Endothelial cell of umbilical vein (primary cell): ENCODE measurements around the gene ZNF670. TPM values are rescaled to one million over a fixed set of nuclear protein-coding genes. Genes with fewer than 3 reads are reported as not detected.

Experiments
- BruUV-seq: library from RNA; stranded (reverse); fragments of 400-500 nt; replicated peaks from 2 replicates; lab custom pipeline; 2021; lab: Mats Ljungman, UMichigan
- CTCF ChIA-PET: fragments of 300-600, 350-600 bp; sonication (Branson Sonifier 250); formaldehyde crosslinking; loops from one replicate; lab custom pipeline; 2021; ENCODE audit warnings: antibody characterized with exemption, inconsistent platforms; lab: Charles Lee
- POLR2A ChIA-PET: fragments of 300-600, 350-600 bp; sonication (Branson Sonifier 250); formaldehyde crosslinking; loops from one replicate; lab custom pipeline; 2021; ENCODE audit warnings: antibody characterized with exemption, inconsistent platforms; lab: Charles Lee
- DNase-seq: peaks from one replicate; pipeline ENCODE4 v3.0.0-alpha.2; 2011; ENCODE audit warnings: low read depth, low spot score
- FAIRE-seq: peaks from 2 replicates; lab custom pipeline; 2011; peaks lifted over from hg19 to GRCh38; lab: Jason Lieb, UNC
- H2AFZ ChIP-seq: 2 replicates; pipeline ENCODE4 v1.6.0; 2012; ENCODE audit warnings: low read depth, low read length, control low read depth, inconsistent platforms
- H3K27ac ChIP-seq: 2 replicates; pipeline ENCODE4 v1.5.1; 2011; ENCODE audit warnings: low read depth, mild to moderate bottlenecking, control low read depth, low read length, moderate library complexity; ENCODE audit not compliant: insufficient read depth
- H3K27me3 ChIP-seq, 2 experiments: 2 replicates each; pipeline versions ENCODE4 v1.6.0 to v1.6.1; 2011; ENCODE audit warnings: low read length in 2 of 2, mixed read lengths in 1 of 2; ENCODE audit not compliant: control insufficient read depth in 2 of 2, insufficient read depth in 2 of 2
- H3K36me3 ChIP-seq, 2 experiments: 2 replicates in 1 of 2; 3 replicates in 1 of 2; pipeline ENCODE4 v1.5.1; 2011; ENCODE audit warnings: low read length in 2 of 2, mild to moderate bottlenecking in 1 of 2, moderate library complexity in 1 of 2; ENCODE audit not compliant: control insufficient read depth in 2 of 2, insufficient read depth in 2 of 2; ENCODE audit errors: extremely low read depth in 1 of 2
- H3K4me1 ChIP-seq: 3 replicates; pipeline ENCODE4 v1.5.1; 2011; ENCODE audit warnings: mild to moderate bottlenecking, low read length; ENCODE audit not compliant: control insufficient read depth, insufficient read depth; ENCODE audit errors: extremely low read depth
- H3K4me2 ChIP-seq: 2 replicates; pipeline ENCODE4 v1.6.1; 2011; ENCODE audit warnings: low read length, control low read depth, mixed read lengths; ENCODE audit not compliant: insufficient read depth
- H3K4me3 ChIP-seq, 3 experiments: fragments of 200-600 bp in 1 of 3; sonication (generic), shearing (Covaris generic) in 1 of 3; replicated peaks in 1 of 3; 2 replicates each; pipeline ENCODE4 v1.5.1; 2011 to 2016; ENCODE audit warnings: control low read depth in 3 of 3, low read length in 3 of 3, mild to moderate bottlenecking in 2 of 3, inconsistent platforms in 1 of 3, low read depth in 1 of 3, moderate library complexity in 1 of 3; ENCODE audit not compliant: insufficient read depth in 1 of 3
- H3K79me2 ChIP-seq: 2 replicates; pipeline ENCODE4 v1.6.0; 2012; ENCODE audit warnings: low read length, inconsistent platforms; ENCODE audit not compliant: control insufficient read depth, insufficient read depth
- H3K9ac ChIP-seq: replicated peaks from 2 replicates; pipeline ENCODE3; 2011; ENCODE audit warnings: low read length, control low read depth; ENCODE audit not compliant: insufficient read depth; ENCODE audit errors: extremely low read depth
- H3K9me1 ChIP-seq: replicated peaks from 3 replicates; pipeline ENCODE4 v1.6.0; 2011; ENCODE audit warnings: mild to moderate bottlenecking, low read length; ENCODE audit not compliant: control insufficient read depth, insufficient read depth; ENCODE audit errors: extremely low read depth
- H3K9me3 ChIP-seq: replicated peaks from 2 replicates; pipeline ENCODE4 v1.5.1; 2012; ENCODE audit warnings: low read length, inconsistent platforms; ENCODE audit not compliant: control insufficient read depth, insufficient read depth
- H4K20me1 ChIP-seq: replicated peaks from 2 replicates; pipeline ENCODE3; 2011; ENCODE audit warnings: mild to moderate bottlenecking, low read length; ENCODE audit not compliant: control insufficient read depth, insufficient read depth; ENCODE audit errors: extremely low read depth
- EZH2 ChIP-seq: IDR thresholded peaks from 2 replicates; pipeline ENCODE4 v1.6.1; 2012; ENCODE audit warnings: borderline replicate concordance, low read depth, mild to moderate bottlenecking, moderate library complexity, low read length, inconsistent platforms; ENCODE audit not compliant: severe bottlenecking
- FOS ChIP-seq: IDR thresholded peaks from 2 replicates; pipeline ENCODE4 v1.6.1; 2011; ENCODE audit warnings: mild to moderate bottlenecking, low read length, moderate library complexity, borderline replicate concordance; ENCODE audit not compliant: insufficient read depth
- GATA2 ChIP-seq: IDR thresholded peaks from 2 replicates; pipeline ENCODE4 v1.7.0; 2011; ENCODE audit warnings: low read depth, mild to moderate bottlenecking, moderate library complexity, mixed read lengths, low read length; ENCODE audit not compliant: insufficient read length, insufficient read depth
- JUN ChIP-seq: IDR thresholded peaks from 2 replicates; pipeline ENCODE4 v1.6.1; 2011; ENCODE audit warnings: borderline replicate concordance, low read depth; ENCODE audit not compliant: insufficient read length, insufficient read depth
- POLR2A ChIP-seq: IDR thresholded peaks from 2 replicates; pipeline ENCODE4 v1.6.1; 2012; ENCODE audit warnings: low read depth, mild to moderate bottlenecking, control low read depth, low read length
- POLR2AphosphoS5 ChIP-seq: IDR thresholded peaks from 2 replicates; pipeline ENCODE4 v1.6.1; 2012; ENCODE audit warnings: low read depth, mild to moderate bottlenecking, control low read depth, low read length, moderate library complexity; ENCODE audit not compliant: insufficient read depth
- dilution Hi-C: fragments of 300-500 bp; cut with MboI; formaldehyde crosslinking; loops from one replicate; pipeline ENCODE4 v1.15.0; 2019; ENCODE audit warnings: low sequenced_read_pairs; ENCODE audit not compliant: extremely low pct_ligation_motif_present
- intact Hi-C: fragments of 100-400 bp; cut with micrococcal nuclease; formaldehyde crosslinking; loops from one replicate; pipeline ENCODE4 v1.10.0; 2022
- polyA plus RNA-seq, 4 experiments: library from polyadenylated mRNA; depleted of rRNA in 3 of 4; stranded (reverse) in 3 of 4; unstranded in 1 of 4; fragments of >200 nt; gene quantifications; 2 replicates each; pipeline versions ENCODE4 v1.2.1 to v1.2.3, GENCODE V29; 2011 to 2012; ENCODE audit warnings: missing spikeins in 1 of 4
- total RNA-seq: library from RNA; stranded (reverse); gene quantifications from 2 replicates; pipeline ENCODE4 v1.2.3, GENCODE V29; 2021
- TF ChIP-seq, protein P1 (sequence below), 2 donors: IDR thresholded peaks; 1 replicate in 1 of 2; 2 replicates in 1 of 2; pipeline ENCODE4 v1.5.1; 2011; ENCODE audit warnings: low read length in 2 of 2, mild to moderate bottlenecking in 2 of 2, moderate library complexity in 2 of 2, control low read depth in 1 of 2, inconsistent platforms in 1 of 2, low read depth in 1 of 2; ENCODE audit not compliant: insufficient read depth in 1 of 2; ENCODE audit errors: extremely low read depth in 1 of 2
- TF ChIP-seq, protein P2 (sequence below): IDR thresholded peaks from 2 replicates; pipeline ENCODE4 v1.6.1; 2011; ENCODE audit not compliant: insufficient read depth, insufficient read length

The ZNF670 gene
- total and polyA plus RNA-seq, 2 donors (not counting 3 experiments of a cell fraction or from before 2014, with no cell fraction given), result 1.3 to 5.2 TPM

DNA sequence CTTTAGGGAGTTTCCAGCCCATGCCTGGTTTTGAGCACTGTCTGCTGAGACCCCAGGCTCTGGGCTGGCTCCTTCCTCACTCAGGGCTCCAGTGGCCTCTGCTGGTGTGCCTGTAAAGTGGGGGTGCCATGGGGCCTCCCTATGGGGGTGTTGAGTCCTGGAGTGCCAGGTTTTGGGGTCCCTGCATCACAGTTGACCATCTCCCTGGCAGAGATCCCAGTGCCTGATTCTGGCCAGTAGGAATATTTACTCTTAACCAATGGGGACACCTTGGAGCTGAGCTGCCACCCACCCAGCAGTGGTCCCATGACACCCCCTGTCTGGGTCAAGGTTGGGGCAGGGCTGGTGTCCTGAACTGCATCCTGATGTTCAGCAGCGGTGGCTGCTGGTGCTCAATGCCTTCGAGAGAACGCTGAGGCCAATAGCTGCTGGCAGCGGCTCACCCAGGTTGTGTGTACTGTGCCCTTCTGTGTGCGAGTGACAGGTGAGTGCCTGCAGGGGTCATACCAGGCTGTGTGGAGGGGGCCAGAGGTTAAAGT is 35.2 kb upstream of the ZNF670 start:
- no peak overlapping the region for H3K9ac ChIP-seq
- H3K27ac ChIP-seq, result no peak overlapping the region
- DNase-seq (no peak), FAIRE-seq (no peak)
- no peaks in the 10 kb centered on the region for H3K9me3 ChIP-seq
- intact Hi-C loops, result no loop called here
- dilution Hi-C loops, result no loop called here
- no peaks in the 10 kb centered on the region for H3K36me3 ChIP-seq
- TF ChIP-seq, protein P1, sequence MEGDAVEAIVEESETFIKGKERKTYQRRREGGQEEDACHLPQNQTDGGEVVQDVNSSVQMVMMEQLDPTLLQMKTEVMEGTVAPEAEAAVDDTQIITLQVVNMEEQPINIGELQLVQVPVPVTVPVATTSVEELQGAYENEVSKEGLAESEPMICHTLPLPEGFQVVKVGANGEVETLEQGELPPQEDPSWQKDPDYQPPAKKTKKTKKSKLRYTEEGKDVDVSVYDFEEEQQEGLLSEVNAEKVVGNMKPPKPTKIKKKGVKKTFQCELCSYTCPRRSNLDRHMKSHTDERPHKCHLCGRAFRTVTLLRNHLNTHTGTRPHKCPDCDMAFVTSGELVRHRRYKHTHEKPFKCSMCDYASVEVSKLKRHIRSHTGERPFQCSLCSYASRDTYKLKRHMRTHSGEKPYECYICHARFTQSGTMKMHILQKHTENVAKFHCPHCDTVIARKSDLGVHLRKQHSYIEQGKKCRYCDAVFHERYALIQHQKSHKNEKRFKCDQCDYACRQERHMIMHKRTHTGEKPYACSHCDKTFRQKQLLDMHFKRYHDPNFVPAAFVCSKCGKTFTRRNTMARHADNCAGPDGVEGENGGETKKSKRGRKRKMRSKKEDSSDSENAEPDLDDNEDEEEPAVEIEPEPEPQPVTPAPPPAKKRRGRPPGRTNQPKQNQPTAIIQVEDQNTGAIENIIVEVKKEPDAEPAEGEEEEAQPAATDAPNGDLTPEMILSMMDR (IDR thresholded peaks at IDR 0.05; ENCODE audit: extremely low read depth in 1 of 2, insufficient read depth in 1 of 2, low read depth in 1 of 2, low read length in 2 of 2), result no peak
- TF ChIP-seq EZH2 (no peak), JUN (no peak), FOS (no peak), GATA2 (no peak), POLR2AphosphoS5 (no peak), POLR2A (no peak)
- TF ChIP-seq, protein P2, sequence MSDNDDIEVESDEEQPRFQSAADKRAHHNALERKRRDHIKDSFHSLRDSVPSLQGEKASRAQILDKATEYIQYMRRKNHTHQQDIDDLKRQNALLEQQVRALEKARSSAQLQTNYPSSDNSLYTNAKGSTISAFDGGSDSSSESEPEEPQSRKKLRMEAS, result no peak
- BruUV-seq, result no TSS peak
- no peaks in the 10 kb centered on the region for H4K20me1 ChIP-seq
- no peaks in the 10 kb centered on the region for H3K79me2 ChIP-seq
- CTCF ChIA-PET, result no interaction called here
- no peak overlapping the region for H3K4me2 ChIP-seq
- no peak overlapping the region for H3K4me3 ChIP-seq
- H2AFZ ChIP-seq, result no peak overlapping the region
- POLR2A ChIA-PET, result no interaction called here
- no peaks in the 10 kb centered on the region for H3K9me1 ChIP-seq
- H3K4me1 ChIP-seq, result no peaks in the 10 kb centered on the region
- peaks cover 0 to 8% of the 10 kb centered on the region in 2 experiments for H3K27me3 ChIP-seq
